Tibial nerve (tissue), 4 donors: Measurements from ENCODE around the gene CMIP. TPM values are rescaled to one million over a fixed set of nuclear protein-coding genes. Genes with fewer than 3 reads are reported as not detected.
A peak's percentile ranks its signal among the peaks of the same experiment; 100 is the strongest.

Experiments
- DNase-seq, 2 donors: peaks; one replicate each; pipeline ENCODE4 v3.0.0-alpha.2; 2019; ENCODE audit warnings: low spot score in 2 of 2
- H3K27ac ChIP-seq, 4 donors: fragments of 200-600 bp; sonication (generic) in 3 of 4; one replicate each; pipeline ENCODE4 v1.5.1; 2017 to 2019; ENCODE audit warnings: mild to moderate bottlenecking in 1 of 4
- H3K27me3 ChIP-seq, 2 donors: fragments of 200-600 bp; sonication (generic) in 1 of 2; one replicate each; pipeline versions ENCODE4 v1.5.1 to v1.6.0; 2017 to 2019
- H3K36me3 ChIP-seq, 3 donors: fragments of 200-600 bp; sonication (generic); one replicate each; pipeline ENCODE4 v1.5.1; 2018 to 2019
- H3K4me1 ChIP-seq, 4 donors: fragments of 200-600 bp; sonication (generic) in 3 of 4; one replicate each; pipeline ENCODE4 v1.5.1; 2017 to 2019
- H3K4me3 ChIP-seq, 4 donors: fragments of 200-600 bp; sonication (generic) in 3 of 4; one replicate each; pipeline ENCODE4 v1.5.1; 2017 to 2019; ENCODE audit warnings: mild to moderate bottlenecking in 1 of 4, moderate library complexity in 1 of 4
- H3K9me3 ChIP-seq, 4 donors: fragments of 200-600 bp; sonication (generic) in 3 of 4; one replicate each; pipeline ENCODE4 v1.5.1; 2017 to 2019
- EP300 ChIP-seq, 2 donors: sonication (generic); formaldehyde crosslinking; IDR thresholded peaks; one replicate each; pipeline ENCODE4 v1.6.1; 2017; ENCODE audit warnings: antibody characterized with exemption in 2 of 2, mild to moderate bottlenecking in 1 of 2
- POLR2A ChIP-seq, 2 donors: fragments of 450-650 bp; IDR thresholded peaks; one replicate each; pipeline ENCODE4 v1.6.1; 2017; ENCODE audit warnings: antibody characterized with exemption in 2 of 2, mild to moderate bottlenecking in 2 of 2, moderate library complexity in 2 of 2
- WGBS, 2 donors: methylation state at CpG; one replicate each; pipeline ENCODE4 v1.1.5; 2018; 5-methylcytosine and 5-hydroxymethylcytosine counted together
- total RNA-seq, 4 donors: library from RNA; depleted of rRNA; stranded (reverse); fragments of >200 nt; gene quantifications; one replicate each; pipeline ENCODE4 v1.1.0, GENCODE V29; 2016
- TF ChIP-seq, protein P1 (sequence below), 5 experiments: fragments of 200-600 bp in 3 of 5; fragments of 450-650 bp in 2 of 5; sonication (generic) in 3 of 5; IDR thresholded peaks; one replicate each; pipeline ENCODE4 v1.5.1; 2016 to 2019; ENCODE audit warnings: antibody characterized with exemption in 5 of 5, mild to moderate bottlenecking in 3 of 5, moderate library complexity in 2 of 5

Gene CMIP
- total RNA-seq, 4 donors from 2014 or later: 28.2 to 48.8 (median 31.8) TPM

DNA sequence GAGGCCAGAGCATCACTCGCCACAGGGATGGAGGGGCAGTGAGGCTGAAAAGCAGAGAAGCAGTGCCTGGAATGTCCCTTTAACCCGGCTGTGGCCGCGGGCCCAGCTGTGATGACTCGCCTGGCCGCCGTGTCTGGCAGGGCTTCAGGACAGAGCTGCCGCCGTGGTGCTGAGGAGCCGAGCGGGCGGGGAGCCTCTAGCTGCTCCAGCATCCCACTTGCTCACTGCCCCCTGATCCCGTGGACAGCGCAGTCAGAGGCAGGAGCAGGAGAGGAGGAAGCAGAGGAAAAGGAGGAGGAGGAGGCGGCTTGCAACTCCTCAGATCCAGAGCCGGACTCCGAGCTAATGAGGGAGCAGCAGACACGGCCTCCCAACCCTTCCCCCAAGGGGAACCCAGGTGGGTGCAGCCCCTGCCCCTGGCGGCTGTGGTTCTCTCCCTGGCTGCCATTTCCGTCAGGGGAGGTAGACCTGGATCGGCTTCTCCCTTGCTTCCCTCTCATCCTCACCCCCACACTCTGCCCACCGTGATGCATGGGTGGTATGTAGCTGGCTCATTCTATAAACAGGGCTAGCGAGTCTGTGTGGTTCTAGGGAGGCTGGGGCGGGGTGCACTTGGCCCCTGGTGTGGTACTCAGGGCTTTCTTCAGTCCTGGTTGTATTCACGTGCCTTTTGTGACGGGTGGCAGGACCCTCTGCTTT lies 165.7 kb downstream of the CMIP start:
- DNase-seq: peak; percentile 55 to 73
- no peaks in the 10 kb centered on the region for H3K27me3 ChIP-seq
- 37 to 50% methylated on average over 23 to 24 of the region's 26 CpGs for WGBS, 2 donors
- H3K4me1 ChIP-seq: peaks cover 0 to 57% (median 34%) of the 10 kb centered on the region in 4 donors
- no peaks in the 10 kb centered on the region for H3K36me3 ChIP-seq
- H3K27ac ChIP-seq: peak overlapping the region in 1 of 4 donors; percentile 55
- no peaks in the 10 kb centered on the region for H3K9me3 ChIP-seq
- peak overlapping the region in 1 of 4 donors; percentile 29 for H3K4me3 ChIP-seq
- TF ChIP-seq POLR2A (IDR thresholded peaks at IDR 0.05) (no peak), EP300 (IDR thresholded peaks at IDR 0.05) (peak in 1 of 2 donors; percentile 8)
- TF ChIP-seq, protein P1, sequence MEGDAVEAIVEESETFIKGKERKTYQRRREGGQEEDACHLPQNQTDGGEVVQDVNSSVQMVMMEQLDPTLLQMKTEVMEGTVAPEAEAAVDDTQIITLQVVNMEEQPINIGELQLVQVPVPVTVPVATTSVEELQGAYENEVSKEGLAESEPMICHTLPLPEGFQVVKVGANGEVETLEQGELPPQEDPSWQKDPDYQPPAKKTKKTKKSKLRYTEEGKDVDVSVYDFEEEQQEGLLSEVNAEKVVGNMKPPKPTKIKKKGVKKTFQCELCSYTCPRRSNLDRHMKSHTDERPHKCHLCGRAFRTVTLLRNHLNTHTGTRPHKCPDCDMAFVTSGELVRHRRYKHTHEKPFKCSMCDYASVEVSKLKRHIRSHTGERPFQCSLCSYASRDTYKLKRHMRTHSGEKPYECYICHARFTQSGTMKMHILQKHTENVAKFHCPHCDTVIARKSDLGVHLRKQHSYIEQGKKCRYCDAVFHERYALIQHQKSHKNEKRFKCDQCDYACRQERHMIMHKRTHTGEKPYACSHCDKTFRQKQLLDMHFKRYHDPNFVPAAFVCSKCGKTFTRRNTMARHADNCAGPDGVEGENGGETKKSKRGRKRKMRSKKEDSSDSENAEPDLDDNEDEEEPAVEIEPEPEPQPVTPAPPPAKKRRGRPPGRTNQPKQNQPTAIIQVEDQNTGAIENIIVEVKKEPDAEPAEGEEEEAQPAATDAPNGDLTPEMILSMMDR (IDR thresholded peaks at IDR 0.05): no peak

DNA sequence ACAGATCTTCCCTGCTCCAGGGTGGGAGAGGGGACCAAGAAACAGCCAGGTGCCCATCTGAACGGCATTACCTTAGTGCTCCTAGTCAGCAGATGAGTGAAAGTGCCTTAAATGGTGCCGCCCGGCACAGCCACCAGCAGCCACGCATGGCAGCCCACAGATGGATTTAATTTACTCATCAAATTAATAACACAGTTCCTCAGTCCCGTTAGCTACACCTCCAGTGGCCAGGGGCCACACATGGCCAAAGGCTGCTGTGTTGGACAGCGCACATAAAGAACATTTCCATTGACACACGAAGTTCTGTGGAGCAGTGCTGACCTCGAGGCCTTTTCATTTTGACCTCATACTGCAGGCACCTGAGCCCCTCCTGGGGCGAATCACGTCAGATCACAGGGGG lies 166.3 kb downstream of the CMIP start:
- DNase-seq: no peak
- peaks cover 0 to 2% (median 0%) of the 10 kb centered on the region in 3 donors for H3K36me3 ChIP-seq
- no peaks in the 10 kb centered on the region for H3K9me3 ChIP-seq
- peaks cover 0 to 57% (median 34%) of the 10 kb centered on the region in 4 donors for H3K4me1 ChIP-seq
- 88 to 91% methylated on average over 10 of the region's 10 CpGs for WGBS, 2 donors
- H3K27me3 ChIP-seq: no peaks in the 10 kb centered on the region
- TF ChIP-seq EP300 (IDR thresholded peaks at IDR 0.05) (no peak), POLR2A (IDR thresholded peaks at IDR 0.05) (no peak)
- TF ChIP-seq, protein P1 (IDR thresholded peaks at IDR 0.05): no peak
- peak overlapping the region in 1 of 4 donors; percentile 68 for H3K27ac ChIP-seq
- peak overlapping the region in 1 of 4 donors; percentile 29 for H3K4me3 ChIP-seq

DNA sequence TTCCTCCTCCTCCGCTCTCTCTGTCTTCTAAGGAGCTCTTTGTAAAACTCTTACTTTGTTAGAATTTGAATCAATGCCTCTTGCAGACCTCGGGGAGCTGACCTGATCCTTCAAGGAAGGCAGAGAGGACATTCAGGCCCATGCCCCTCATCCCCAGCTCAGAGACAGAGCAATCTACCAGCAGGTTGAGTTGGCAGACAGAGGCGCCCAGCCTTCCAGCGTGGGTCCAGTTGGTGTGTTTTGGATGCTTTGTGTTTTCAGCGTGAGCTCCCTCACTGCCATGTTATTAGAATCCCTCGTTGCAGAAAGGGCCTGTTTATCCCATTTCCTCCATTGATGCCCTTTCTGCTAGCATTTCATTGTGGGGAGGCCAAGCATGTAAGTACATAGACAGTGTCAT lies 167.1 kb downstream of the CMIP start:
- H3K9me3 ChIP-seq: no peaks in the 10 kb centered on the region
- peaks cover 0 to 64% (median 37%) of the 10 kb centered on the region in 4 donors for H3K4me1 ChIP-seq
- H3K36me3 ChIP-seq: peaks cover 0 to 6% (median 0%) of the 10 kb centered on the region in 3 donors
- no peak overlapping the region for H3K4me3 ChIP-seq
- DNase-seq: no peak
- peak overlapping the region in 1 of 4 donors; percentile 68 for H3K27ac ChIP-seq
- 65 to 72% methylated on average over 6 of the region's 6 CpGs for WGBS, 2 donors
- no peaks in the 10 kb centered on the region for H3K27me3 ChIP-seq
- TF ChIP-seq EP300 (IDR thresholded peaks at IDR 0.05) (no peak), POLR2A (IDR thresholded peaks at IDR 0.05) (no peak)
- TF ChIP-seq, protein P1 (IDR thresholded peaks at IDR 0.05): no peak

DNA sequence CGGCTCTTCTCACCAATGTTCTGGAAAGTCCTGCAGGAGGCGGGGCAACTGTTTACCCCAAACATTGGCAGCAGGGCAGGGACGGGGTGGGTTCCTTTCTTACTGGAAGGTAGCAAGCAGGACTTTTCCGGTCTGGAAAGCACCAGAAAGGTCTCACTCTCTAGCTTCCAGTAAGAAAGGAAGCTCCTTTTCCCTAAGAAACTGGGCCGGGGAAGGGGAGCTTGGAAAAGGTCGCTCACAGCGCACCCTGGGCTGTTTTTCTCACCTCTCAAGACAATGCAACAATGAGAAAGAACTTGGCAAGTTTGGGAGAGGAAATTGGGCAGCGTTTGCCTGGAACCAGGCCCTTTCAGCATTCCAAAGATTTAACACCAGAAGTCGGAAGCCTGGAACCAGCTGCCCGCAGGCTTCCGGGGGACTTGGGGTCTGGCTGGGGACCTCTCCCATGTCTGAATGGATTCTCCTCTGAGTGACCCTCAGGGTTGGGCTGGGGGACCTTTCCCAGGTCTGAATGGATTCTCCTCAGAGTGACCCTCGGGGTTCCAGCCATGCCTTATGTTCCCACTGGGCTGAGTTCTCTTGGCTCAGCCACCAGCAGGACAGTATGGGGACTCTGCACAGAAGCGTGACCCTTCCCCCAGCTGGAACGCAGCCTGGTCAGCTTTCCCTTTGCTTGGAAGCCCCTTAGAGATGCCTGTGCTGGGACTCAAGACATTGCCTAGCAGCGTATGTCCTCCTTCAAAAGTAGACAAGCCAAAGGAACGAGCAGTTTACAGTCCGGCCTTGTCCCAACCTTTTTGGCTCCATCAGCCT lies 167.9 kb downstream of the CMIP start:
- no peaks in the 10 kb centered on the region for H3K9me3 ChIP-seq
- peaks cover 0 to 67% (median 39%) of the 10 kb centered on the region in 4 donors for H3K4me1 ChIP-seq
- TF ChIP-seq EP300 (IDR thresholded peaks at IDR 0.05): peak; percentile 65
- TF ChIP-seq, protein P1 (IDR thresholded peaks at IDR 0.05): no peak
- no peak for TF ChIP-seq POLR2A (IDR thresholded peaks at IDR 0.05)

More for the DNA sequence above, 167.9 kb downstream of the CMIP start:
- H3K4me3 ChIP-seq: peak overlapping the region in 1 of 4 donors; percentile 2
- WGBS, 2 donors: 41 to 43% methylated on average over 15 to 17 of the region's 17 CpGs
- H3K36me3 ChIP-seq: peaks cover 0 to 10% (median 0%) of the 10 kb centered on the region in 3 donors
- DNase-seq: no peak
- H3K27me3 ChIP-seq: no peaks in the 10 kb centered on the region
- peak overlapping the region in 2 of 4 donors; percentile 3 to 68 for H3K27ac ChIP-seq
